SK-N-SH (cell line): ENCODE data around the gene MARCKSL1. TPM values are rescaled to one million over a fixed set of nuclear protein-coding genes. Genes with fewer than 3 reads are reported as not detected.

Experiments
- CTCF ChIA-PET: fragments of 300-600, 350-600 bp; formaldehyde crosslinking; extraction: SDS; loops from one replicate; lab custom pipeline; 2021; lab: Yijun Ruan, JAX
- POLR2A ChIA-PET: fragments of 350-600 bp; sonication (Branson Sonifier 250); formaldehyde crosslinking; extraction: SDS; loops from one replicate; lab custom pipeline; 2020; ENCODE audit warnings: antibody characterized with exemption, inconsistent platforms; lab: Yijun Ruan, JAX
- DNase-seq: peaks from one replicate; pipeline ENCODE4 v3.0.0; 2012
- H2AFZ ChIP-seq: fragments of 200-600 bp; sonication (generic); 2 replicates; pipeline ENCODE4 v1.8.1; 2016; ENCODE audit warnings: antibody characterized with exemption, mild to moderate bottlenecking, low read depth
- H3F3A ChIP-seq: fragments of 200-600 bp; sonication (generic); replicated peaks from 2 replicates; pipeline ENCODE3; 2016; ENCODE audit warnings: antibody characterized with exemption, mild to moderate bottlenecking; ENCODE audit not compliant: insufficient read depth
- H3K27ac ChIP-seq, 2 experiments: fragments of 200-500 bp in 1 of 2; fragments of 200-600 bp in 1 of 2; sonication (Bioruptor generic) in 1 of 2; sonication (generic), shearing (Covaris generic) in 1 of 2; 2 replicates each; pipeline versions ENCODE4 v1.5.1 to v1.6.1; 2014 to 2016; ENCODE audit warnings: low read depth in 2 of 2, inconsistent platforms in 1 of 2, low read length in 1 of 2, mild to moderate bottlenecking in 1 of 2, mixed read lengths in 1 of 2
- H3K27me3 ChIP-seq: fragments of 200-600 bp; sonication (generic), shearing (Covaris generic); 2 replicates; pipeline ENCODE4 v1.6.1; 2016; ENCODE audit warnings: mixed run types; ENCODE audit not compliant: insufficient read depth
- H3K36me3 ChIP-seq, 2 experiments: fragments of 200-500 bp in 1 of 2; fragments of 200-600 bp in 1 of 2; sonication (Bioruptor generic) in 1 of 2; sonication (generic) in 1 of 2; replicated peaks in 1 of 2; 2 replicates each; pipeline versions ENCODE3 to v1.5.1; 2014 to 2016; ENCODE audit warnings: low read length in 1 of 2, mild to moderate bottlenecking in 1 of 2; ENCODE audit not compliant: insufficient read depth in 2 of 2, control insufficient read depth in 1 of 2
- H3K4me1 ChIP-seq, 2 experiments: fragments of 200-500 bp in 1 of 2; fragments of 200-600 bp in 1 of 2; sonication (Bioruptor generic) in 1 of 2; sonication (generic), shearing (Covaris generic) in 1 of 2; 2 replicates each; pipeline versions ENCODE4 v1.5.1 to v1.6.1; 2014 to 2016; ENCODE audit warnings: low read depth in 1 of 2, low read length in 1 of 2, mixed run types in 1 of 2; ENCODE audit not compliant: insufficient read depth in 2 of 2, control insufficient read depth in 1 of 2
- H3K4me2 ChIP-seq: fragments of 200-600 bp; sonication (generic), shearing (Covaris generic); 2 replicates; pipeline ENCODE4 v1.6.1; 2017; ENCODE audit warnings: mixed run types
- H3K4me3 ChIP-seq, 2 experiments: fragments of 200-500 bp in 1 of 2; fragments of 200-600 bp in 1 of 2; sonication (Bioruptor generic) in 1 of 2; sonication (generic), shearing (Covaris generic) in 1 of 2; 2 replicates each; pipeline versions ENCODE4 v1.5.1 to v1.8.1; 2014 to 2016; ENCODE audit warnings: low read depth in 2 of 2, inconsistent platforms in 1 of 2, low read length in 1 of 2, mild to moderate bottlenecking in 1 of 2, mixed read lengths in 1 of 2, moderate library complexity in 1 of 2
- H3K79me2 ChIP-seq: fragments of 200-600 bp; sonication (generic); 2 replicates; pipeline ENCODE4 v1.8.1; 2017; ENCODE audit warnings: mild to moderate bottlenecking; ENCODE audit not compliant: insufficient read depth
- H3K9ac ChIP-seq: fragments of 200-600 bp; sonication (generic); 2 replicates; pipeline ENCODE4 v1.6.1; 2017; ENCODE audit warnings: mixed run types
- H3K9me2 ChIP-seq: fragments of 200-600 bp; sonication (generic); 2 replicates; pipeline ENCODE4 v1.6.1; 2017; ENCODE audit warnings: mixed run types
- H3K9me3 ChIP-seq: fragments of 200-600 bp; sonication (generic); 2 replicates; pipeline ENCODE4 v1.6.1; 2017; ENCODE audit warnings: mixed run types, mild to moderate bottlenecking, moderate library complexity
- H4K20me1 ChIP-seq: fragments of 200-600 bp; sonication (generic); 2 replicates; pipeline ENCODE4 v1.6.1; 2017; ENCODE audit warnings: mild to moderate bottlenecking, mixed run types; ENCODE audit not compliant: insufficient read depth
- ELF1 ChIP-seq: IDR thresholded peaks from 2 replicates; pipeline ENCODE4 v1.4.0; 2012
- EP300 ChIP-seq, 2 experiments: IDR thresholded peaks; 2 replicates each; pipeline versions ENCODE4 v1.4.0 to v1.6.1; 2012; ENCODE audit warnings: borderline replicate concordance in 1 of 2, low read depth in 1 of 2, low read length in 1 of 2
- FOXJ3 ChIP-seq: sonication (generic); formaldehyde crosslinking; IDR thresholded peaks from 2 replicates; pipeline ENCODE4 v1.5.1; 2020; ENCODE audit warnings: mild to moderate bottlenecking, missing genetic modification reagents
- FOXM1 ChIP-seq: IDR thresholded peaks from 2 replicates; pipeline ENCODE4 v1.4.0; 2012; ENCODE audit warnings: low read depth, mild to moderate bottlenecking
- GATA2 ChIP-seq: sonication (generic); formaldehyde crosslinking; IDR thresholded peaks from 2 replicates; pipeline ENCODE4 v1.5.0; 2020; ENCODE audit warnings: mild to moderate bottlenecking, missing genetic modification reagents
- JUND ChIP-seq: IDR thresholded peaks from 2 replicates; pipeline ENCODE4 v1.4.0; 2012
- MEF2A ChIP-seq: IDR thresholded peaks from 2 replicates; pipeline ENCODE4 v1.4.0; 2012; ENCODE audit warnings: low read depth, borderline replicate concordance
- PBX3 ChIP-seq: IDR thresholded peaks from 2 replicates; pipeline ENCODE4; 2012
- RAD21 ChIP-seq: IDR thresholded peaks from 2 replicates; pipeline ENCODE4 v1.6.1; 2012; ENCODE audit warnings: mild to moderate bottlenecking, low read length
- RCOR1 ChIP-seq: fragments of 150-350 bp; IDR thresholded peaks from 2 replicates; pipeline ENCODE4 v1.6.1; 2017; ENCODE audit warnings: antibody characterized with exemption, low read length
- RFX5 ChIP-seq: IDR thresholded peaks from 2 replicates; pipeline ENCODE4 v1.6.1; 2012; ENCODE audit warnings: mild to moderate bottlenecking, improper control_type of control experiment, low read length
- RXRA ChIP-seq: IDR thresholded peaks from 2 replicates; pipeline ENCODE4 v1.4.0; 2012; ENCODE audit warnings: low read depth, mild to moderate bottlenecking, borderline replicate concordance
- YY1 ChIP-seq: IDR thresholded peaks from 2 replicates; pipeline ENCODE4 v1.4.0; 2012; ENCODE audit warnings: low read depth, mild to moderate bottlenecking
- WGBS: methylation state at CpG from one replicate; pipeline ENCODE4 v1.1.6; 2017; ENCODE audit warnings: low lambda C conversion rate; 5-methylcytosine and 5-hydroxymethylcytosine counted together
- polyA plus RNA-seq, 3 experiments: library from polyadenylated mRNA; depleted of rRNA; stranded (reverse); fragments of >200 nt; gene quantifications; 2 replicates each; pipeline ENCODE4 v1.2.3, GENCODE V29; 2012
- TF ChIP-seq, protein P1 (sequence below): fragments of 200-600 bp; sonication (generic); IDR thresholded peaks from 2 replicates; pipeline ENCODE4 v1.6.1; 2017; ENCODE audit warnings: antibody characterized with exemption, mild to moderate bottlenecking, moderate library complexity

MARCKSL1 gene
- polyA plus RNA-seq, 1 of the 3 experiments (the other 2 are of a cell fraction): 275 TPM

DNA sequence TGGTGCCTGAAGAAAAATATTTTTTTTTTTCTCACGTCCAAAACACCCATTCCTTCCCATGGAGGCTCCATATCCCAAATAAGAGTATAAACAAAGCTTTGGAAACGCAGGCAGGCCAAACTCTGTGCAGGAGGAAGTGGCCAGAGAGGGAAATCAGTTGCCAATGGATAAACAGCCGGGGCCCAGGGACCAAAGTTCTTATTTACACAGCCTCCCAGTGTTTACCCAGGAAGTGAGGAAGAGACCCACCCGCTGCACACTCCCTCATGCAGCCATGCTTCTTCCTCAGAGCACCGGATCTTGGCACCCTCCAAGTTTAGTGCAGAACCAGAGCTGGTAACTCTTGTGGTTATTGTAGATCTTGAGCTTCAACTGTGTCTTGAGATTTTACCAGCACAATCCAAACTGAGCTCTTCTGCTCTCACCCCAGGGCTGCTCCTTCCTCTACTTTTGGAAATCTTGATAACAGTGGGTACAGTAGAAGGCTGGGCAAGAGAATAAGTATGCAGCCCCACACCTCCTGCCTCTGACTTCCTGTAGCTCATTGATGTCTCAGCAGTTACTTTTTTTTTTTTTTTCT is 14.2 kb downstream of the MARCKSL1 start (continued):
- TF ChIP-seq EP300 (IDR thresholded peaks at IDR 0.05; ENCODE audit: borderline replicate concordance in 1 of 2, low read depth in 1 of 2, low read length in 1 of 2): no peak
- TF ChIP-seq MEF2A: no peak
- no peak for TF ChIP-seq RAD21
- no peak for TF ChIP-seq RCOR1
- TF ChIP-seq GATA2 (CRISPR knock-in tag): no peak
- TF ChIP-seq FOXJ3: no peak

- 0 out of 2 replicates have a peak, but pooled peaks cover 1% of the 10 kb centered on the region for H4K20me1 ChIP-seq
- H3K27me3 ChIP-seq: no peaks in the 10 kb centered on the region
- no peak overlapping the region for H3K4me2 ChIP-seq
- peaks cover 13% of the 10 kb centered on the region for H3F3A ChIP-seq
- 97% methylated on average over 9 of the region's 10 CpGs for WGBS
- peaks cover 29% of the 10 kb centered on the region for H3K79me2 ChIP-seq
- H3K27ac ChIP-seq: no peak overlapping the region
- H3K4me1 ChIP-seq: 0 out of 4 replicates have a peak, but pooled peaks cover 0 to 6% of the 10 kb centered on the region in 2 experiments
- ChIA-PET CTCF (interaction anchor here (1.0 to 2.5 kb wide), 3 partner anchors 16 to 103 kb away, joined by 3 to 8 read pairs (median 7); no protein-coding TSS in a partner anchor), POLR2A (interaction anchor here (1.2 kb wide), 1 partner anchor 14 kb away, joined by 3 read pairs; no protein-coding TSS in a partner anchor)
- no peak overlapping the region for H2AFZ ChIP-seq
- H3K36me3 ChIP-seq: peaks cover 9 to 17% of the 10 kb centered on the region in 2 experiments
- no peak for DNase-seq
- H3K9me3 ChIP-seq: no peaks in the 10 kb centered on the region
- H3K4me3 ChIP-seq: no peak overlapping the region
- H3K9ac ChIP-seq: no peak overlapping the region
- TF ChIP-seq FOXM1: no peak
- no peak for TF ChIP-seq RAD21
- TF ChIP-seq YY1: no peak
- TF ChIP-seq, protein P1, sequence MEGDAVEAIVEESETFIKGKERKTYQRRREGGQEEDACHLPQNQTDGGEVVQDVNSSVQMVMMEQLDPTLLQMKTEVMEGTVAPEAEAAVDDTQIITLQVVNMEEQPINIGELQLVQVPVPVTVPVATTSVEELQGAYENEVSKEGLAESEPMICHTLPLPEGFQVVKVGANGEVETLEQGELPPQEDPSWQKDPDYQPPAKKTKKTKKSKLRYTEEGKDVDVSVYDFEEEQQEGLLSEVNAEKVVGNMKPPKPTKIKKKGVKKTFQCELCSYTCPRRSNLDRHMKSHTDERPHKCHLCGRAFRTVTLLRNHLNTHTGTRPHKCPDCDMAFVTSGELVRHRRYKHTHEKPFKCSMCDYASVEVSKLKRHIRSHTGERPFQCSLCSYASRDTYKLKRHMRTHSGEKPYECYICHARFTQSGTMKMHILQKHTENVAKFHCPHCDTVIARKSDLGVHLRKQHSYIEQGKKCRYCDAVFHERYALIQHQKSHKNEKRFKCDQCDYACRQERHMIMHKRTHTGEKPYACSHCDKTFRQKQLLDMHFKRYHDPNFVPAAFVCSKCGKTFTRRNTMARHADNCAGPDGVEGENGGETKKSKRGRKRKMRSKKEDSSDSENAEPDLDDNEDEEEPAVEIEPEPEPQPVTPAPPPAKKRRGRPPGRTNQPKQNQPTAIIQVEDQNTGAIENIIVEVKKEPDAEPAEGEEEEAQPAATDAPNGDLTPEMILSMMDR: no peak
- H3K9me2 ChIP-seq: no peaks in the 10 kb centered on the region
Observed at GRCh38 chr1:32318127-32318869, 17.7 kb downstream of the MARCKSL1 start.

DNA sequence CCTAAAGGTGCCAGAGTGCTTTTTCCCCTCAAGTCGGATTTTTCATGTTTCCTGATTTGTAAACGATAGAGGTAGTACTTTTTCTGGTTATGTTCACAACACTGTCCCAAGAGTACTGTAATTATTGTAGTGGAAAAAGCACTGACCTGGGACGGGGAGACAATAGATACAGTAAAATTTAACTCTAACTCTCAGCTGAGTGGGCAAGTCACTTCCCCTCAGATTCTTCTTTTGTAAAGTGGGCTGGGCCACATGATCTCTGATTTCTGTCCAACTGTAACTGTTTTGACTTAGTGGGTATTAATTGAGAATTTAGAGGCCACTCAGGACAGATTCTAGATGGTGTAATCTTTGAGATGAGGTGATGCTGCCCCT is 19.1 kb downstream of the MARCKSL1 start:
- no peak for TF ChIP-seq JUND
- TF ChIP-seq RFX5: no peak
- TF ChIP-seq PBX3: no peak
- TF ChIP-seq RXRA: no peak
- no peak for TF ChIP-seq ELF1
- Histone ChIP-seq H3K4me2 (no peak overlapping the region), H3F3A (peaks cover 11% of the 10 kb centered on the region), H3K9me3 (no peaks in the 10 kb centered on the region), H3K79me2 (peaks cover 35% of the 10 kb centered on the region), H3K4me3 (no peak overlapping the region), H3K27ac (no peak overlapping the region), H3K27me3 (no peaks in the 10 kb centered on the region), H3K9me2 (no peaks in the 10 kb centered on the region), H2AFZ (no peak overlapping the region), H4K20me1 (0 out of 2 replicates have a peak, but pooled peaks cover 3% of the 10 kb centered on the region), H3K36me3 (peaks cover 9 to 13% of the 10 kb centered on the region in 2 experiments), H3K4me1 (0 out of 4 replicates have a peak, but pooled peaks cover 0 to 6% of the 10 kb centered on the region in 2 experiments), H3K9ac (no peak overlapping the region)
- CTCF ChIA-PET: interaction anchor here (0.7 to 2.5 kb wide), 4 partner anchors 12 to 102 kb away, joined by 3 to 8 read pairs (median 5); no protein-coding TSS in a partner anchor
- no peak for DNase-seq
- 95% methylated on average over 3 of the region's 3 CpGs for WGBS
- POLR2A ChIA-PET: no interaction called here
